ENCODE results near the gene GALNT4. TPM values are rescaled to one million over a fixed set of nuclear protein-coding genes. Genes with fewer than 3 reads are reported as not detected.

GALNT4 gene
- total and polyA plus RNA-seq, 10 donors = 2.5 to 22.8 (median 13.5) TPM

GRCh38 chr12:89542912-89543592 is 18.5 kb upstream of the GALNT4 start:
- H3K4me3 ChIP-seq = no peak overlapping the region
- intact Hi-C loops (cut with DNase I; ENCODE audit: low total_unique reads) = loop anchor here (5.0 to 10.0 kb wide), 3 partner anchors 559 to 1412 kb away; partner anchors contain the start of gene CCER1
- no peak overlapping the region for H3K27ac ChIP-seq
- no peak for DNase-seq
- H3K4me1 ChIP-seq = peaks cover 0 to 30% (median 13%) of the 10 kb centered on the region in 6 donors
- no peaks in the 10 kb centered on the region for H3K9me3 ChIP-seq
- no peaks in the 10 kb centered on the region for H3K36me3 ChIP-seq
- H3K27me3 ChIP-seq (replicated peaks in 1 of 7) = no peaks in the 10 kb centered on the region
- peak; percentile 76 to 91 (median 87) for TF ChIP-seq CTCF (IDR thresholded peaks at IDR 0.05 in 8 of 11, conservative IDR thresholded peaks at IDR 0.05 in 3 of 11)
- TF ChIP-seq POLR2A (IDR thresholded peaks at IDR 0.05) = no peak
- WGBS, 5 donors = 16 to 18% (median 17%) methylated on average over 6 of the region's 6 CpGs

- H3K4me3 ChIP-seq = no peak overlapping the region
Observed at GRCh38 chr12:89542236-89542635, 17.6 kb upstream of the GALNT4 start.

GRCh38 chr12:89540586-89540985 is 16.0 kb upstream of the GALNT4 start:
- intact Hi-C loops (cut with DNase I; ENCODE audit: low total_unique reads) = loop anchor here (5.0 to 10.0 kb wide), 3 partner anchors 562 to 1414 kb away; partner anchors contain the start of gene CCER1
- TF ChIP-seq POLR2AphosphoS5 (IDR thresholded peaks at IDR 0.05) = no peak
- no peak for TF ChIP-seq POLR2A (IDR thresholded peaks at IDR 0.05)
- no peak for TF ChIP-seq CTCF (IDR thresholded peaks at IDR 0.05 in 8 of 11, conservative IDR thresholded peaks at IDR 0.05 in 3 of 11)
- Histone ChIP-seq H3K9me3 (no peaks in the 10 kb centered on the region), H3K4me3 (no peak overlapping the region), H3K36me3 (no peaks in the 10 kb centered on the region), H3K27ac (no peak overlapping the region), H3K27me3 (replicated peaks in 1 of 7) (no peaks in the 10 kb centered on the region), H3K4me1 (peaks cover 0 to 30% (median 13%) of the 10 kb centered on the region in 6 donors)
- no peak for DNase-seq
- WGBS, 5 donors = 62 to 94% (median 73%) methylated on average over 3 of the region's 3 CpGs

More at GRCh38 chr12:89542236-89542635, 17.6 kb upstream of the GALNT4 start:
- Histone ChIP-seq H3K36me3 (no peaks in the 10 kb centered on the region), H3K9me3 (no peaks in the 10 kb centered on the region), H3K27me3 (replicated peaks in 1 of 7) (no peaks in the 10 kb centered on the region), H3K27ac (no peak overlapping the region), H3K4me1 (peaks cover 0 to 30% (median 13%) of the 10 kb centered on the region in 6 donors)
- intact Hi-C loops (cut with DNase I; ENCODE audit: low total_unique reads) = loop anchor here (5.0 to 10.0 kb wide), 3 partner anchors 560 to 1413 kb away; partner anchors contain the start of gene CCER1
- WGBS, 5 donors = 89 to 98% (median 91%) methylated on average over 2 of the region's 2 CpGs
- TF ChIP-seq POLR2A (IDR thresholded peaks at IDR 0.05) (no peak), POLR2AphosphoS5 (IDR thresholded peaks at IDR 0.05) (no peak), CTCF (IDR thresholded peaks at IDR 0.05 in 8 of 11, conservative IDR thresholded peaks at IDR 0.05 in 3 of 11) (no peak)
- no peak for DNase-seq

GRCh38 chr12:89539426-89540223 is 15.0 kb upstream of the GALNT4 start:
- no peak for DNase-seq
- intact Hi-C loops (cut with DNase I; ENCODE audit: low total_unique reads) = loop anchor here (5.0 to 10.0 kb wide), 3 partner anchors 563 to 1415 kb away; partner anchors contain the start of gene CCER1
- no peaks in the 10 kb centered on the region for H3K36me3 ChIP-seq
- H3K27me3 ChIP-seq (replicated peaks in 1 of 7) = no peaks in the 10 kb centered on the region
- no peak for TF ChIP-seq CTCF (IDR thresholded peaks at IDR 0.05 in 8 of 11, conservative IDR thresholded peaks at IDR 0.05 in 3 of 11)
- no peak for TF ChIP-seq POLR2AphosphoS5 (IDR thresholded peaks at IDR 0.05)
- no peak for TF ChIP-seq POLR2A (IDR thresholded peaks at IDR 0.05)
- WGBS, 5 donors = 56 to 87% (median 73%) methylated on average over 5 of the region's 5 CpGs
- no peaks in the 10 kb centered on the region for H3K9me3 ChIP-seq
- H3K4me1 ChIP-seq = peaks cover 0 to 20% (median 10%) of the 10 kb centered on the region in 6 donors
- H3K4me3 ChIP-seq = no peak overlapping the region
- H3K27ac ChIP-seq = no peak overlapping the region

Measured in spleen (tissue), 11 donors.